ENCODE data around the gene ALDH1L2.

ALDH1L2 gene

GRCh38 chr12:105041186-105041585, 43.1 kb downstream of the ALDH1L2 start:
- no peak for TF ChIP-seq CTCF (IDR thresholded peaks at IDR 0.05)

GRCh38 chr12:105040476-105040875, 43.8 kb downstream of the ALDH1L2 start:
- no peak for TF ChIP-seq CTCF (IDR thresholded peaks at IDR 0.05)

- TF ChIP-seq CTCF (IDR thresholded peaks at IDR 0.05), result no peak
Observed at GRCh38 chr12:105036937-105037649, 47.2 kb downstream of the ALDH1L2 start.

GRCh38 chr12:105033851-105034250, 50.4 kb downstream of the ALDH1L2 start:
- TF ChIP-seq CTCF (IDR thresholded peaks at IDR 0.05), result no peak

- no peak for TF ChIP-seq CTCF (IDR thresholded peaks at IDR 0.05)
Observed at GRCh38 chr12:105032703-105033357, 51.4 kb downstream of the ALDH1L2 start.

- TF ChIP-seq CTCF (IDR thresholded peaks at IDR 0.05), result no peak
Observed at GRCh38 chr12:105030820-105031807, 53.1 kb downstream of the ALDH1L2 start.

- no peak for TF ChIP-seq CTCF (IDR thresholded peaks at IDR 0.05)
Observed at GRCh38 chr12:105026411-105026810, 57.8 kb downstream of the ALDH1L2 start.
